Erythroblast (primary cell): ENCODE measurements around the gene CACNG5.

Source experiments
- GATA1 ChIP-seq: IDR thresholded peaks from 2 replicates; pipeline ENCODE4 v1.6.1; 2011; ENCODE audit warnings: low read depth, mild to moderate bottlenecking, control low read depth, low read length, moderate library complexity
- POLR2A ChIP-seq: IDR thresholded peaks from 2 replicates; pipeline ENCODE4 v1.6.1; 2011; ENCODE audit warnings: mild to moderate bottlenecking, low read length

DNA sequence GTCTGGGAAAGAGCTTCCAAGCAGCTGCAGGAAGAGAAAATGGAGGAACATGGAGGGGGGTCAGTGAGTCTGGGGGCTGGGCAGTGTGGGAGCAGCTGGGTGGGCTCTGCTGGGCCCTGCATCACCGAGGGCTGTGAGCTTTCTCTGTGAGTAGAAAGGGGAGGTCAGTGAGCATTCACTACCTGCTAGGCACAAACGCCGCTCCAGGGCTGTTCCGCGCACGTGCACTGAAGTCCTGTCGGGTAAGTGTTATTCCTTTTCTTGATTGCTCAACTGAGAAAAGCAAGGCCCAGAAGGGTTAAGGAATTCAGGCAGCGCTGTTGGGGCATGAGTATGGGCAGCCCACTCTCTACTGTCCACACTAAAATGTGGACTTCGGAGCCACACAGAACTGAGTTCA, 4.7 kb downstream of the CACNG5 start:
- TF ChIP-seq POLR2A, result no peak
- no peak for TF ChIP-seq GATA1
